ENCODE results near the gene MAPK14. TPM values are rescaled to one million over a fixed set of nuclear protein-coding genes. Genes with fewer than 3 reads are reported as not detected.

Gene MAPK14
- total and polyA plus RNA-seq, 2 of the 4 experiments (the other 2 are of a cell fraction), result 28.4 to 74.4 TPM

DNA sequence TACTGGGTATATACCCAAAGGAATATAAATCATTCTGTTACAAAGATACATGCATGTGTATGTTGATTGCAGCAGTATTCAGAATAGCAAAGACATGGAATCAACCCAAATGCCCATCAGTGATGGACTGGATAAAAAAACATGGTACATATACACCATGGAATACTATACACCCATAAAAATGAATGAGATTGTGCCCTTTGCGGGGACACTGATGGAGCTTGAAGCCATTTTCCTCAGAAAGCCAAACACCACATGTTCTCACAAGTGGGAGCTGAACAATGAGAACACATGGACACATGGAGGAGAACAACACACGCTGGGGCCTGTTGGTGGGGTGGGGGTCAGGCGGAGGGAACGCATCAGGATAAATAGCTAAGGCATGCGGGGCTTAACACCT is 61.4 kb downstream of the MAPK14 start:
- Histone ChIP-seq H3K4me3 (ENCODE audit: insufficient read depth, low read depth, low read length) (no peak overlapping the region), H2AK9ac (replicated peaks; ENCODE audit: low read depth, low read length, poor library complexity) (no peak overlapping the region), H2BK120ac (ENCODE audit: low read depth, low read length) (no peak overlapping the region), H2BK15ac (ENCODE audit: low read depth, low read length) (no peak overlapping the region), H3K36me3 (ENCODE audit: control insufficient read depth, insufficient read depth, low read length) (peaks cover 11% of the 10 kb centered on the region), H3K56ac (ENCODE audit: extremely low read depth, insufficient read depth, low read length) (no peak overlapping the region), H3K23ac (ENCODE audit: low read depth, low read length) (no peak overlapping the region), H4K20me1 (ENCODE audit: insufficient read depth, low read length) (no peaks in the 10 kb centered on the region), H3K14ac (replicated peaks; ENCODE audit: low read depth, low read length) (no peak overlapping the region), H3K9me3 (ENCODE audit: control insufficient read depth, insufficient read depth, low read length) (no peaks in the 10 kb centered on the region), H3K4me1 (ENCODE audit: control insufficient read depth, insufficient read depth, low read length) (no peaks in the 10 kb centered on the region), H4K8ac (ENCODE audit: low read depth in 2 of 2, low read length in 2 of 2) (no peak overlapping the region), H3K4me2 (ENCODE audit: low read depth, low read length) (no peak overlapping the region), H3K18ac (ENCODE audit: low read depth, low read length) (no peak overlapping the region), H2AFZ (replicated peaks; ENCODE audit: low read length, poor library complexity) (no peak overlapping the region), H2AK5ac (ENCODE audit: low read depth, low read length) (no peak overlapping the region), H4K5ac (ENCODE audit: low read depth, low read length) (no peak overlapping the region), H2BK5ac (ENCODE audit: low read depth, low read length, poor library complexity, severe bottlenecking) (no peak overlapping the region), H3K79me1 (ENCODE audit: low read depth in 1 of 2, low read length in 2 of 2) (peaks cover 5% of the 10 kb centered on the region in 2 experiments; a peak in 3 of 4 replicates), H4K91ac (ENCODE audit: insufficient read depth, low read depth, low read length) (no peak overlapping the region), H3K27ac (ENCODE audit: insufficient read depth, low read length) (no peak overlapping the region), H3K4ac (ENCODE audit: low read depth, low read length) (no peak overlapping the region), H3K9me1 (ENCODE audit: insufficient read depth, low read length) (no peaks in the 10 kb centered on the region; the same call in 1 of the 2 replicates), H3K9ac (ENCODE audit: low read depth, low read length) (no peak overlapping the region), H3K27me3 (ENCODE audit: control insufficient read depth, insufficient read depth, low read length) (no peaks in the 10 kb centered on the region), H2BK20ac (ENCODE audit: low read depth, low read length) (no peak overlapping the region)
- no TSS peak for BruUV-seq (replicated peaks)
- TF ChIP-seq CHD1 (IDR thresholded peaks at IDR 0.05; ENCODE audit: low read depth, low read length) (no peak), RAD21 (IDR thresholded peaks at IDR 0.05; ENCODE audit: low read length) (no peak), POLR2A (IDR thresholded peaks at IDR 0.05; ENCODE audit: low read depth, low read length) (no peak)
- TF ChIP-seq, protein P1, sequence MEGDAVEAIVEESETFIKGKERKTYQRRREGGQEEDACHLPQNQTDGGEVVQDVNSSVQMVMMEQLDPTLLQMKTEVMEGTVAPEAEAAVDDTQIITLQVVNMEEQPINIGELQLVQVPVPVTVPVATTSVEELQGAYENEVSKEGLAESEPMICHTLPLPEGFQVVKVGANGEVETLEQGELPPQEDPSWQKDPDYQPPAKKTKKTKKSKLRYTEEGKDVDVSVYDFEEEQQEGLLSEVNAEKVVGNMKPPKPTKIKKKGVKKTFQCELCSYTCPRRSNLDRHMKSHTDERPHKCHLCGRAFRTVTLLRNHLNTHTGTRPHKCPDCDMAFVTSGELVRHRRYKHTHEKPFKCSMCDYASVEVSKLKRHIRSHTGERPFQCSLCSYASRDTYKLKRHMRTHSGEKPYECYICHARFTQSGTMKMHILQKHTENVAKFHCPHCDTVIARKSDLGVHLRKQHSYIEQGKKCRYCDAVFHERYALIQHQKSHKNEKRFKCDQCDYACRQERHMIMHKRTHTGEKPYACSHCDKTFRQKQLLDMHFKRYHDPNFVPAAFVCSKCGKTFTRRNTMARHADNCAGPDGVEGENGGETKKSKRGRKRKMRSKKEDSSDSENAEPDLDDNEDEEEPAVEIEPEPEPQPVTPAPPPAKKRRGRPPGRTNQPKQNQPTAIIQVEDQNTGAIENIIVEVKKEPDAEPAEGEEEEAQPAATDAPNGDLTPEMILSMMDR (conservative IDR thresholded peaks at IDR 0.05; ENCODE audit: low read depth, low read length), result no peak
- TF ChIP-seq, protein P2, sequence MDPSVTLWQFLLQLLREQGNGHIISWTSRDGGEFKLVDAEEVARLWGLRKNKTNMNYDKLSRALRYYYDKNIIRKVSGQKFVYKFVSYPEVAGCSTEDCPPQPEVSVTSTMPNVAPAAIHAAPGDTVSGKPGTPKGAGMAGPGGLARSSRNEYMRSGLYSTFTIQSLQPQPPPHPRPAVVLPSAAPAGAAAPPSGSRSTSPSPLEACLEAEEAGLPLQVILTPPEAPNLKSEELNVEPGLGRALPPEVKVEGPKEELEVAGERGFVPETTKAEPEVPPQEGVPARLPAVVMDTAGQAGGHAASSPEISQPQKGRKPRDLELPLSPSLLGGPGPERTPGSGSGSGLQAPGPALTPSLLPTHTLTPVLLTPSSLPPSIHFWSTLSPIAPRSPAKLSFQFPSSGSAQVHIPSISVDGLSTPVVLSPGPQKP (IDR thresholded peaks at IDR 0.05; ENCODE audit: borderline replicate concordance, low read depth, low read length), result no peak
- dilution Hi-C loops (cut with HindIII; ENCODE audit: low sequenced_read_pairs, unreplicated experiment) (no loop called here), in situ Hi-C loops (cut with MboI; ENCODE audit: low sequenced_read_pairs) (no loop called here), intact Hi-C loops (cut with micrococcal nuclease) (no loop called here)
- WGBS, 2 experiments (ENCODE audit: extremely low coverage in 2 of 2, insufficient read length in 1 of 2), result no CpG with 5 or more reads among the region's 5 CpGs
- ChIA-PET POLR2A (ENCODE audit: unreplicated experiment) (no interaction called here), CTCF (no interaction called here)
- no peak for DNase-seq
- ATAC-seq (ENCODE audit: low read depth), result no peak
